ENCODE results near the gene SOX13. TPM values are rescaled to one million over a fixed set of nuclear protein-coding genes. Genes with fewer than 3 reads are reported as not detected.

Gene SOX13
- total RNA-seq, 1 donor: 3.3 TPM

GRCh38 chr1:204161609-204162493 is 88.9 kb downstream of the SOX13 start:
- no peak overlapping the region for H3K4me3 ChIP-seq (ENCODE audit: low read depth, low read length)
- TF ChIP-seq CTCF (IDR thresholded peaks at IDR 0.05; ENCODE audit: insufficient read depth, low read length): no peak
- DNase-seq (ENCODE audit: low read depth): no peak

GRCh38 chr1:204162494-204163074 is 89.7 kb downstream of the SOX13 start:
- DNase-seq (ENCODE audit: low read depth): peak; percentile 62
- peak; percentile 99 for TF ChIP-seq CTCF (IDR thresholded peaks at IDR 0.05; ENCODE audit: insufficient read depth, low read length)
- no peak overlapping the region for H3K4me3 ChIP-seq (ENCODE audit: low read depth, low read length)

- H3K4me3 ChIP-seq (ENCODE audit: low read depth, low read length): no peak within 1 kb of the TSS
- no peak for DNase-seq (ENCODE audit: low read depth)
- no peak for TF ChIP-seq CTCF (IDR thresholded peaks at IDR 0.05; ENCODE audit: insufficient read depth, low read length)
Measured at GRCh38 chr1:204166219-204166618, 93.3 kb downstream of the SOX13 start, which contains the start of gene REN. REN (minus strand) TSS chr1:204166337; CDS start chr1:204166293, 44 bp downstream.

- DNase-seq (ENCODE audit: low read depth): no peak
- H3K4me3 ChIP-seq (ENCODE audit: low read depth, low read length): no peak overlapping the region
- no peak for TF ChIP-seq CTCF (IDR thresholded peaks at IDR 0.05; ENCODE audit: insufficient read depth, low read length)
Measured at GRCh38 chr1:204167730-204168129, 94.8 kb downstream of the SOX13 start.

GRCh38 chr1:204169858-204170257 is 96.9 kb downstream of the SOX13 start:
- no peak overlapping the region for H3K4me3 ChIP-seq (ENCODE audit: low read depth, low read length)
- TF ChIP-seq CTCF (IDR thresholded peaks at IDR 0.05; ENCODE audit: insufficient read depth, low read length): no peak
- no peak for DNase-seq (ENCODE audit: low read depth)

- no peak overlapping the region for H3K4me3 ChIP-seq (ENCODE audit: low read depth, low read length)
- no peak for TF ChIP-seq CTCF (IDR thresholded peaks at IDR 0.05; ENCODE audit: insufficient read depth, low read length)
- DNase-seq (ENCODE audit: low read depth): no peak
Measured at GRCh38 chr1:204170494-204171155, 97.7 kb downstream of the SOX13 start.
